Prostate gland (tissue), 2 donors: Measurements from ENCODE around the gene OAS2.
A peak's percentile ranks its signal among the peaks of the same experiment; 100 is the strongest.

Experiments
- POLR2A ChIP-seq: fragments of 450-650 bp; IDR thresholded peaks from one replicate; pipeline ENCODE4 v1.6.1; 2016; ENCODE audit warnings: antibody characterized with exemption, mild to moderate bottlenecking
- TF ChIP-seq, protein P1 (sequence below), 4 experiments: fragments of 200-600 bp in 2 of 4; fragments of 450-650 bp in 2 of 4; sonication (generic) in 2 of 4; IDR thresholded peaks; 1 replicate in 3 of 4; 2 replicates in 1 of 4; pipeline ENCODE4 v1.5.1; 2016 to 2019; ENCODE audit warnings: antibody characterized with exemption in 4 of 4, mild to moderate bottlenecking in 2 of 4, moderate library complexity in 2 of 4

DNA sequence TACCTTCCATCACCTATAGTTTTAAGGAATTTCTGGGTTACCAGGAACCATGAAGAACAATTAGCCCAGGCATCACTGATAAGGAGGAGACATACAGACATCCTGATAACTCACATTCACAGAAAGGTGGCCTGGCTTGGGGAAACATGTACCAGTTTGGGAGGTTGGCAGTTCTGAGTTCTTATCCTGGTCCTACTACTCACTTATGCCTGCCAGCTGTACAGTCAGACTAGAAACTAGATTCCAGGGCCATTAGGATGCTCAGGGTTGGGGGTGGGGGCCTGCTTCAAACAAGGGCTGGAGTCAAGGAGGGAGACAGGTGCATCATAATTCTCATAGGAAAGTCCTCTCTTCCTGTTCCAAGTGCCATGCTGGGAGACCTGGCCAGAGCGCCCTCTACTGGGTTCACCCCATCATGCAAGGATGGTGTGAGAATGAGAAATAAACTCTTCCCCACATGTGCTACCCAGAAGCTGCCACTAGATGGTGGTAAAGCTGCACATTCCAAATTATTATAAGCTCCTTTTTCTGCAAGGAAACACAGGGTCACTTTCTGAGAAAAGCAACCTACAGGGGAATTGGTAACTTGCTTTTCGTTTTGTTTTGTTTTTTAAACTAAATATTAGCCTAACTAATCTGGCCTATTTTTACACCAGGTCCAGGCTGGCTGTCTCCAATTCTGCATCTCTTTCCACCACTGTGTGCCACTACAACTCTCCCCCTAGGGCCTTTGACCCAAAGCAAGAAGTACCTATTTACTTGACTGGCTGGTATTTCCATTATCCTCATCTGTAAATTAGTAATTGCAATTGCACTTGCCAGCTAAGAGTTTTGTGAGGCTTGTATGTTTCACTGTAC is 14.5 kb downstream of the OAS2 start:
- TF ChIP-seq, protein P1, sequence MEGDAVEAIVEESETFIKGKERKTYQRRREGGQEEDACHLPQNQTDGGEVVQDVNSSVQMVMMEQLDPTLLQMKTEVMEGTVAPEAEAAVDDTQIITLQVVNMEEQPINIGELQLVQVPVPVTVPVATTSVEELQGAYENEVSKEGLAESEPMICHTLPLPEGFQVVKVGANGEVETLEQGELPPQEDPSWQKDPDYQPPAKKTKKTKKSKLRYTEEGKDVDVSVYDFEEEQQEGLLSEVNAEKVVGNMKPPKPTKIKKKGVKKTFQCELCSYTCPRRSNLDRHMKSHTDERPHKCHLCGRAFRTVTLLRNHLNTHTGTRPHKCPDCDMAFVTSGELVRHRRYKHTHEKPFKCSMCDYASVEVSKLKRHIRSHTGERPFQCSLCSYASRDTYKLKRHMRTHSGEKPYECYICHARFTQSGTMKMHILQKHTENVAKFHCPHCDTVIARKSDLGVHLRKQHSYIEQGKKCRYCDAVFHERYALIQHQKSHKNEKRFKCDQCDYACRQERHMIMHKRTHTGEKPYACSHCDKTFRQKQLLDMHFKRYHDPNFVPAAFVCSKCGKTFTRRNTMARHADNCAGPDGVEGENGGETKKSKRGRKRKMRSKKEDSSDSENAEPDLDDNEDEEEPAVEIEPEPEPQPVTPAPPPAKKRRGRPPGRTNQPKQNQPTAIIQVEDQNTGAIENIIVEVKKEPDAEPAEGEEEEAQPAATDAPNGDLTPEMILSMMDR (IDR thresholded peaks at IDR 0.05): peak; percentile 61 to 79 (median 66)
- TF ChIP-seq POLR2A: no peak
